SH-SY5Y (cell line): ENCODE measurements around the gene TMEM184A.

ENCODE experiments used
- GATA2 ChIP-seq: IDR thresholded peaks from 2 replicates; pipeline ENCODE4 v1.6.1; 2011; ENCODE audit warnings: mild to moderate bottlenecking, low read depth, low read length
- GATA3 ChIP-seq: IDR thresholded peaks from 2 replicates; pipeline ENCODE4 v1.6.1; 2011; ENCODE audit warnings: low read depth, mild to moderate bottlenecking, low read length, moderate library complexity

DNA sequence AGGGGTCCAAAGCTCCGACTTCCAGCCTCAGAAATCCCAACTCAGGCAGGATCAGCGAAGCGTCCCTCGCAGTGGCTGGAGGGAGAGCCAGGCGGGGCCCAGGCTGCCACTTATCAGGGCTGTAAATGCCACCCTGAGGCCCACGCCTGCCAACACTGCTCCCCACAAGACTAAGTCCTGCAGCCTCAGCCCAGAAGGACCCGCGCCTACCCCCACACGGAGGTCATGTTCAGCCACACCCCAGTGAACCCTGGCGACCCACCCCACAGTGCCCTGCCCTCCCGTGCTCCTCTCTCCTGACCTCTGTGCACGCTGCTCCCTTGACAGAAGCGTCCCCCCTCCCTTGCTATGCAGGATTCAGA lies 10.7 kb upstream of the TMEM184A start:
- TF ChIP-seq GATA2, result no peak
- no peak for TF ChIP-seq GATA3
